Stomach (tissue), 4 donors: ENCODE results near the gene CBFB.

Experiments
- POLR2AphosphoS5 ChIP-seq, 3 donors: sonication (generic); formaldehyde crosslinking; IDR thresholded peaks; one replicate each; pipeline ENCODE4 v1.6.1; 2016; ENCODE audit warnings: antibody characterized with exemption in 3 of 3
- TF ChIP-seq, protein P1 (sequence below), 7 experiments: fragments of 450-650 bp in 4 of 7; fragments of 200-600 bp in 3 of 7; sonication (generic) in 3 of 7; IDR thresholded peaks; one replicate each; pipeline ENCODE4 v1.5.1; 2016 to 2019; ENCODE audit warnings: antibody characterized with exemption in 7 of 7, control low read depth in 2 of 7, mild to moderate bottlenecking in 1 of 7

DNA sequence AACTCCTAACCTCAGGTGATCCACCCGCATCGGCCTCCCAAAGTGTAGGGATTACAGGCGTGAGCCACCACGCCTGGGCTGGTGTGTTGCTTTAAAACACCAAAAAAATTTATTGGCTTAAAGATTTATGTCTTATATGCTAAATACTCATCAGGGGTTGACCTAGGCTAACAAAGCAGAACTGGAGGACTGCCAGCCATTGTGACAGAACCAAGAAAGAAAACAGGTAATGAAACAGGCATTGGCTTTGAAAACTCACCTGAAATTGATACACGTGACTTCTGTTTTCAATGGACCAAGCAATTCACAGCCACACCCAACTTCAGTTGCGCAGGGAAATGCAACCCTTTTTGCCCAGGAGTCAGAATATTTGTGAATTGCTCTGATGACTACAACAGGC, 75.9 kb downstream of the CBFB start:
- TF ChIP-seq, protein P1, sequence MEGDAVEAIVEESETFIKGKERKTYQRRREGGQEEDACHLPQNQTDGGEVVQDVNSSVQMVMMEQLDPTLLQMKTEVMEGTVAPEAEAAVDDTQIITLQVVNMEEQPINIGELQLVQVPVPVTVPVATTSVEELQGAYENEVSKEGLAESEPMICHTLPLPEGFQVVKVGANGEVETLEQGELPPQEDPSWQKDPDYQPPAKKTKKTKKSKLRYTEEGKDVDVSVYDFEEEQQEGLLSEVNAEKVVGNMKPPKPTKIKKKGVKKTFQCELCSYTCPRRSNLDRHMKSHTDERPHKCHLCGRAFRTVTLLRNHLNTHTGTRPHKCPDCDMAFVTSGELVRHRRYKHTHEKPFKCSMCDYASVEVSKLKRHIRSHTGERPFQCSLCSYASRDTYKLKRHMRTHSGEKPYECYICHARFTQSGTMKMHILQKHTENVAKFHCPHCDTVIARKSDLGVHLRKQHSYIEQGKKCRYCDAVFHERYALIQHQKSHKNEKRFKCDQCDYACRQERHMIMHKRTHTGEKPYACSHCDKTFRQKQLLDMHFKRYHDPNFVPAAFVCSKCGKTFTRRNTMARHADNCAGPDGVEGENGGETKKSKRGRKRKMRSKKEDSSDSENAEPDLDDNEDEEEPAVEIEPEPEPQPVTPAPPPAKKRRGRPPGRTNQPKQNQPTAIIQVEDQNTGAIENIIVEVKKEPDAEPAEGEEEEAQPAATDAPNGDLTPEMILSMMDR (IDR thresholded peaks at IDR 0.05) = no peak
- no peak for TF ChIP-seq POLR2AphosphoS5 (IDR thresholded peaks at IDR 0.05)
